Activated CD4-positive, CD25-positive, alpha-beta regulatory T cell treated with anti-CD3 and anti-CD28 coated beads, Interleukin-2, amount 50 U/mL, for 72 hours (primary cell): ENCODE data around the gene ABCC2.
"Not testable (repeated sequence)": the region's sequence is repeated elsewhere in the genome, so short reads cannot be mapped to it uniquely, and the experiment has no call there.

Source experiments
- DNase-seq: peaks from one replicate; pipeline ENCODE4 v3.0.0; 2021

ABCC2 gene

DNA sequence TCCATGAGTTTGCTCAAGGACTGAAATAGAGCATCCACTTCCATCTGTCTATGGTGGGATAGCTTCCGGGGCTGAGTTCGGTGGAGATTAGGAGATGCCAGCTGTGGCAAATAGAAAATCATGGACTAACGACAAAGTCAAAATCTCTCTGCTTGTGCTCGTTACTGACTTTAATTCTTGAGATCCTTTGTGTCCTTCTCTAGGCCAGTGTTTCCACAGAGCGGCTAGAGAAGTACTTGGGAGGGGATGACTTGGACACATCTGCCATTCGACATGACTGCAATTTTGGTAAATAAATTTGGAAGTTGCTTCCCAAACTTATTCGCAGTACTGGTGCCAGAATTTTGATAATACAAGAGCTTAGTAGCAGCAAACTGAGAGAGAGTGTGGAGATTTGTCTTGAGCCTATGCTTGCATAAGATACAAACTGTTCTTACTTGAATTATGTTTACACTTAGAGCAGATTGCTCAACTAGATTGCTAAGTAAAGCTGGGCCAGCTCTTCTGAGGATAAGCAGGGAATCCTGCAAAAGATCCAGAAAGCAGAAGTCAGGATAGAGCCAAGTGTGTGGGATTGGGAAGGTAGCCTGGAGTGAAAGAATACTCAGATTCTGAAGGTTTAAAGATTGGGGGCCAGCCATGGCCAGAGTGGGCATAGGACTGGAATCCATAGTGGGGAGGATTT lies 27.6 kb downstream of the ABCC2 start:
- DNase-seq, result no peak

DNA sequence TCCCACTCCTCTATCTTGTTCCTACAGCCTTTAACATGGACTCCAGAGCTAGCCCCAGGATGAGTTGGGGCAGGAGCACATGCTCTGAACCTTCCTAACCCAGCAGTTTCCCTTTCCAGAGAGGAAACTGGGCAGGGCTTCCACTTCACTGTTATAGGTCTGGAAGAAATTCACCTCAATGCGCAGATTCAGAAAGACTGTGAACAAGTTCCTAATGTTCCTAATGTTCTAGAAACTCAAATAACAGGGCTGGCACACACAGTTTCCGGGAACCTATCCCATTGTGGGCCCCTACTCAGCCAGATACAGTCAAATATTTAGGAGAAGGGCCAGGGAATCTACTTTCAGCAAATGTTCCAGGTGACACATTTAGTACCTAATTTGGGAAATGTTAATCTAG lies 29.7 kb downstream of the ABCC2 start:
- DNase-seq, result no peak

DNA sequence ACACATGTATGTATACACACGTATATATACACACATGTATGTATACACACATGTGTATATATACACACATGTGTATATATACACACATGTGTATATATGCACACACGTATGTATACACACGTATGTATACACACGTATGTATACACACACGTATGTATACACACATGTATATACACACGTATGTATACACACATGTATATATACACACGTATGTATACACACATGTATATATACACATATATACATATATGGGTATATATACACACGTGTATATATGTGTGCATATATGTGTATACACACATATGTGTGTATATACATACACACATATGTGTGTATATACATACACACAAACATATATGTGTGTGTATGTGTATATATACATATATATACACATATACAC lies 31.7 kb downstream of the ABCC2 start:
- DNase-seq, result no peak

DNA sequence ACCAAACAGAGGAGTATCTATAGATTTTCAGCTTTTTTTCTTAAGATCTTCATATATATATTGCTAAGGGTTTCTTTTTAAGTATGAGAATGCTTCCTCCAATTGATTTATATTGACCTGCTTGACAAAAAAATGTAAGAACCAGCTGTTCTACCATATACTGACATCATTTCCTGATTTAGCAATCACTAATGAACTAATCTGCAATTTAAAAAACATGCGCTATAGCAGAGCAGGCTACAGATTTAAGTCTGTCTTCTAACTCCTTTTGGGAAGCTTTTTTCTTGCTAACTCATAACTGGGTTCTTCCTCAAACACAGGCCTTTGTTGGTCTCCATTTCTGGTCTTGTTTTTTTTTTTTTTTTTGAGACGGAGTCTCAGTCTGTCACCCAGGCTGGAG lies 33.2 kb downstream of the ABCC2 start:
- no peak for DNase-seq

DNA sequence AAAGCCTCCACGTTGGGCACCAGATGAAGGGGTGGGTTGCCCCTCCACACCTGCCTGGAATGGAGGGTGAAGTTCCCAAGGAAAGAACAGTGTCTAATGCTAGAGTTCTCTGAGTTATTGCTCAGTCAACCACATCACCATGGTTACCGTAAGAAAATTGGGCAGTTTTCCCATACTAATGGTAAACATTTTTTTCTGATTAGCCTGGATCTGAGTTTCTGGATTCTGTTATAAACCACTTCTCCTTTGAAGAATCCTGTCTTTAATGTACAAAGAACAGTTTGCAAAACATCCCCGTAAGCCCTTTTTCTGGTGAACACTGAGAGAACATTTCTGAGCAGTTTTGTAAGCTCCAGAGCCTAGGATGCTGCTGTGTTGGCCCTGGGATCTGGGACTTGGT lies 45.5 kb downstream of the ABCC2 start:
- no peak for DNase-seq

DNA sequence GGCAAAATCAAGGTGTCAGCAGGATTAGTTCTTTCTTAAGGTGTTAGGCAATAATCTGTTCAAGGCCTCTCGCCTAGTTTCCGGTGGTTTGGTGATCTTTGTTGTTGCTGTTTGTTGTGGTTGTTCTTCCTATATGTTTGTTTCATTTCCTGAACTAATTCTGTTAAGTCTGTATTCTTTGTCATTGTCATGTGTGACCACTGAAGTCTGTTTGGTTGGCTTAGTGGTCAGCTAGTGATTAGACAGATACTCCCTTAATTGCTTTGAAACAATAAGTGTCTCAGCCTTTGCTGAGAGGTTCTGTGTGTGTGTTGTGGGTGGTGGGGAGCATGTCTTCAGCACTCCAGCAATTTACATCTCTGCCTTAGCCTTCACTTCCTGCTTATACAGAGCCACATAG lies 46.0 kb downstream of the ABCC2 start:
- no peak for DNase-seq

DNA sequence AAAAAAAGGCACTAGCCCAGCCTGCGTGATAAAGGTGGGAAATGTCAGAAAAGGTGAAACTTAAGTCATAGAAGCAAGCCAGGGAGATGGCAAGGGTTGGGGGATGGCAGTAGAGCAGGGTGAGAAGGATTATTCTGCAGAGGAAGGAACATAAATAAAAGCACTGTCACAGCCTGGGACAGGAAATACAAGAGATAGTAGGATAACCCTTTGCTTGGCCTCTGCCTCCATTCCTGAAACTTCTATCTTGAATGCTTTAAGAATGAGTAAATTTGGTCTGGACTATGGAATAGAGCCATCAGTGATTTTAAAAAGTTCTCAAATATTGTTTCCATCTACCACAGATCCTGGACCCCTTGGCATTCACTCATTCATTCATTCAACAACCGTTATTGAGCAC lies 50.0 kb downstream of the ABCC2 start:
- DNase-seq, result no peak

DNA sequence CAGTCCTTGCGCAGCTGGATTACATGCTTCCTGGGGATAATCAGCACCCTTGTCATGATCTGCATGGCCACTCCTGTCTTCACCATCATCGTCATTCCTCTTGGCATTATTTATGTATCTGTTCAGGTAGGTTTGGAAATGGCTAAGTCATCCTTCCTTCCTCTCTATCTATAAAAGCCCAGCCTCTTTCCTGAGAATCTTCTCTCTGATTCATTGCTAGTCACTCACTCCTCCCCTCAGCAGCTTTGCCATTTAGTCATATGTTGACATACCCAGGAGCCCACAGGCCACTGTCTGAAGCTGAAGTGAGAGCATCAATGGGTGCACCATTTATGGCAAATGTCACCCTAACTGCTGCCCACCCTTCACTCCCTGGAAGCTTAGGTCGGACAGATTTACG lies 52.0 kb downstream of the ABCC2 start:
- no peak for DNase-seq

DNA sequence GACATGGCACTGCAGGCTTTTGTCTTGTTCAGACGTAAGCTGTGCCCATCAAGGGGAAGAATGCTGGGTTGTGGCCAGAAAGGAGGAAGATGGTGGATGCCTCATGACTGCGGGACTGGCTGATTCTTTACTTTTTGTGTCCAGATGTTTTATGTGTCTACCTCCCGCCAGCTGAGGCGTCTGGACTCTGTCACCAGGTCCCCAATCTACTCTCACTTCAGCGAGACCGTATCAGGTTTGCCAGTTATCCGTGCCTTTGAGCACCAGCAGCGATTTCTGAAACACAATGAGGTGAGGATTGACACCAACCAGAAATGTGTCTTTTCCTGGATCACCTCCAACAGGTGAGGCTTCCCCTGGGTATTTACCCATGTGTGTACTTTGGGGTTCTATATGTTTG lies 53.5 kb downstream of the ABCC2 start:
- no peak for DNase-seq

DNA sequence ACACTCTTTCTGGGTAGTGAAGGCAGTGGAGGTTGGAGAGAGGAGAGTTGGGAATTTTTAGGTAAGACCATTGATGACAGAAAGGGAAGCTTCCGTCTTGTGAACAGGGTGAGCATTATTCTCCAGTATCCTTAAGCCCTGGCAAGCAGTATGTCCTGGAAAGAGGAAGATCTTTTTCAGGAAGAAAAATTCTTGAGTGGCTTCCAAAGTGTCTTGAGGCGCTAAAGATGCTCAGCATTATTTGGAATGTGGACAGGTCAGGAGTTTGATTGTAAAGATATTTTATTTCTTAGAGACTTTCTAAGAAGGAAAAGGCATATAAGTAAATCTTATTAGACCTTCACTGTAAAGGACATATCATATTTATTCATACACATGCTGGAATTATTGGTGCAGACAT lies 54.3 kb downstream of the ABCC2 start:
- DNase-seq, result no peak

DNA sequence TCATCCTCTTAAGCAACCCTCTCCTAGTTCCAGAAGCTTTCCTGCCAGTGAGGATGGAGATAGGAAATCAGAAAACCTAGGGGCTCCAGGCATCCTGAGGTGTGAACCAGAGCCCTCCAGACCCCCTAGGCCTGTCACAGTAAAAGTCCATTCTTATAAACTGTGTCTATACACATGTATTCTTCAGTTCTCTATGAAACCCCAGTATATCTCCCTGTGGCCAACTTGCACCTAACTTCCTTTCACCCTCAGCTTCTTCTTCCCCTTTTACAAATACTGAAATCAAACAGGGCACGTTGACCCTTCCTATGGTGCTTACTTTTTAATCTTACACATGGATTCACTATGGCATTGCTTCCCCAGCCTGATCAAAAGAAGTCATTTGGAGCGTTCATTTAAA lies 58.4 kb downstream of the ABCC2 start:
- DNase-seq, result not testable (repeated sequence)

DNA sequence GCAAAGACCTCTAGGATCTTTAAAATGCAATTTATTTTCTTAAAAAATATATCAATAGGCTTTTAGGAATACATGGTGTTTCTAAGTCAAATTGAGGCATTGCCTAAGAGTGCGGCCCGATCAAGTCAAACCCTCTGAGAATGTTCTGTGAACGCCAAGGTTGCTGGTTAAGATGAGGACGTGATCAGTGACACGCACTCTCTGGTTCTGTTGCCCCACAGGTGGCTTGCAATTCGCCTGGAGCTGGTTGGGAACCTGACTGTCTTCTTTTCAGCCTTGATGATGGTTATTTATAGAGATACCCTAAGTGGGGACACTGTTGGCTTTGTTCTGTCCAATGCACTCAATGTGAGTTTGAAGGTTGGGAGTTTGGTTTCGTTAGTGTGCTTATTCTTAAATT lies 59.3 kb downstream of the ABCC2 start:
- no peak for DNase-seq

DNA sequence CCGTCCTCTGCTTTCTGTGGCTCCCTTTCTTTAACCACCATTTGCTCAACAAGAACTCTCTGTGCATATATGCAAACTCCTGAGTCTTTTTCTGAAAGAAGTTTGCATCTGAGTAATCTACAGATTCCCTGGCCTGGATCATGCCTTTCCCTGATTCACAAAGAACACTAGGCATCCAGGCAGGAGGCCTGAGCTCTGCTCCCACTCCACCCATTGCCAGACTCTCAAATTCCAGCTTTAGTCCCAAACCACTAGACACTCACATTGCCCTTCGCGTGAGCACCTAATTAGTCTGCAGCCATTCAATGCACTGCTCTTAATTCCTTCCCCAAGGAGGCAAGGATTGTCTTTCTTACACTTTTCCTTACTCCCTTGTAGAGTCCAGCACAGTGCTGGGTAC lies 60.9 kb downstream of the ABCC2 start:
- no peak for DNase-seq

DNA sequence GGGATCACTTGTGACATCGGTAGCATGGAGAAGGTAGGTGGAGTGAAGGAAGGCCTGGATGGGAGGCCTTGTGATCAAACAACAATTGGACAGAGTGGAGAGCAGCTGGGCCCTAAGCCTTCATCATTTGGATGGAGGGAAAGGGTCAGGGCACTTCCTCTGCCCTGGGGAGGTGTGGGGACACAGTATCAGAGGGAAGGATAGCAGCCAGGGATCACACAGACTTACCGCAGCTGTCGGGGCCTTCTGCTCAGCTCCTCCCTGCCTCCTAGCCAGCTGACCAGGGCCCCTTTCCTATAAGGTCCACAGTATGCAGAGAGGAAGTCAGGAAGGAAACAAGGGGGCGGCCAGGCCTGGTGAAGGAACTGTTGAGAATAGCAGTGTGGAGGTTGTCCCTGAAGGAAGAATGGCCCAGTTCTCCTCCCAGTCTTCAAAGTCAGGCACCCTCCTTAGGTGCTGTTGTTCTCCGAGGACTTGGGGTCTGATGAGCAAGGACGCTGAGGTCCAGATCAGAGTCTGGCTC lies 62.1 kb downstream of the ABCC2 start:
- no peak for DNase-seq

DNA sequence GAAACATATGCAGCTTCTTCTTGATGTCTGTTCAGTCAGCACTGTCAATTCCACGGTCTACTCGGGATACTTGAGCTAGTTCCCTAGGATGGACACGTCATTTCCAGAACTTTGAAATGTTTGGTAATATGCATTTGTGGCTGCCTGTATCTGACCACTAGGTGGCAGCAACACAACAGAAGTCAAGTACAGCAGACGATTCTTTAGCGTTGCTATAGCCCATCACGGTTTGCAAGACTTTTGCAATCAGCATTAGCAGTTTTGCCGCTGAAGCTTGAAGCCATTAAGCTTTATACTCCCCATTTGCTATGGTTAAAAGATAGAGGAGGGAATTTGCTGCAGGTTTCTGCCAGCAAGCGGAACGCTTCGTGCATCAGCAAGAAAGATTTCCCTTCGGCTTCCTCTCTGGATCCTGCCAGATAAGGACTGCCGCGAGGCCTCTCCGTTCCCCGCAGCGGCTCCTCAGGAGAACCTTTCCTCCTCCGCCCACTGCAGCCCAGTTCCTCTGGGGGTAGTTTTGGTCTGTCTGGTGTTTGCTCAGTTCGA lies 63.5 kb downstream of the ABCC2 start:
- DNase-seq, result peak; percentile 55

DNA sequence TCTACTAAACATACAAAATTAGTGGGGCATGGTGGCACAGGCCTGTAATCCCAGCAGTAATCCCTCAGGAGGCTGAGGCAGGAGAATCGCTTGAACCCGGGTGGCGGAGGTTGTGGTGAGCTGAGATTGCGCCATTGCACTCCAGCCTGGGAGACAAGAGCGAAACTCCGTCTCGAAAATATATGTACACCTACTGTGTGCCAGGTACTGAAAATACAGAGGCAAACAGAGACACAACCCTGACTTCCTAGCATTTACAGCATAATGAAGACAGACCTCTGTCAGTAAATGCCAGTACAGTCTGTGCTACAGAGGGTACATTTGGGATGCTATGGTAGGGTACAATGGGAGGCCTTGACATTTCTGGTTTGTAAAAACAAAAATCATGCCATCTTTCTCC lies 66.6 kb downstream of the ABCC2 start:
- no peak for DNase-seq

DNA sequence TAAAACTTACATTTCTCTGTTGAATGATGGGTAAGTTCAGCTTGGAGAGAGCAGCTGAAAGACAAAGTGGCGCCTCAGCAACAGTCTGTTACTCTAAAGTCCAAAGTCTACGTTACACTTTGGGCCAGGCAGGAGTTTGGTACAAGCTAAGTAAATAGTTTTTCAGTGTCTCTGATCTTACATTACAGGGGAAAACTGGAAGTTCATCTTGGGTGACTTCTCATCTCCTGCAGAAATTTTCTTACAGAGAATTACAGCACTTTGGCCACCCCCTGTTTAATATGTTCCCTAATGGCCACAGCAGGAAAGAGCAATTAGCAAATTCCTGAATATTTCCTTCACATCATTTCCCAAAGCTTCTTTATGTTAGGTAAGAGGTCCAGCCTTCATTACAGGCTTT lies 67.1 kb downstream of the ABCC2 start:
- no peak for DNase-seq

DNA sequence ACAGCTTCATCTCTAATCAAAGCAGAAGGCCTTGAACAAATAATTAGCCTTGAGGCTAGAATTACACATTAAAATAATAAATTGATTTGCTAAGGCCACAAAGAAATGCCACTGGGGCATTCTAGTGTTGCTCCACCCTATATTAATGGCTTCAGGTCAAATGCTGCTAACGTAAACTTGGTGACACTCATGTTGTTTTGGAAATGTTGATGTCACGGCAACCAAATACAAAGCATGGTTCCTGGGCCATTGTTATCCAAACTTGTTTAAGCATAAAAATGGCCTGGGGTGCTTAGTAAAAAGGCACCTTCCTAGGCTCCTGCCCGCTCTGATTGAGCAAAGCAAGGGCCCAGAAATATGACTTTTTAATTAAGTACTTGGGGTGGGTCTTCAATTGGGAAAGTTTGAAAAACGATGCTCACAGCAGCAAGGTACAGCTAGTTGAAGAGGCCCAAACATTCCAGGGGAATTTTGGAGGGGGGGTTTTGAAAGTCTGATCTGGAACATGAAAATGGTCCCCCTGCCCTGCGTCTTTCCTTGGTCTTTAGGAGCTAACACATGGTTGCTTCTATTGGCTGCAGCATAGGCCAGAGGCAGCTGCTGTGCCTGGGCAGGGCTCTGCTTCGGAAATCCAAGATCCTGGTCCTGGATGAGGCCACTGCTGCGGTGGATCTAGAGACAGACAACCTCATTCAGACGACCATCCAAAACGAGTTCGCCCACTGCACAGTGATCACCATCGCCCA lies 67.8 kb downstream of the ABCC2 start:
- no peak for DNase-seq

DNA sequence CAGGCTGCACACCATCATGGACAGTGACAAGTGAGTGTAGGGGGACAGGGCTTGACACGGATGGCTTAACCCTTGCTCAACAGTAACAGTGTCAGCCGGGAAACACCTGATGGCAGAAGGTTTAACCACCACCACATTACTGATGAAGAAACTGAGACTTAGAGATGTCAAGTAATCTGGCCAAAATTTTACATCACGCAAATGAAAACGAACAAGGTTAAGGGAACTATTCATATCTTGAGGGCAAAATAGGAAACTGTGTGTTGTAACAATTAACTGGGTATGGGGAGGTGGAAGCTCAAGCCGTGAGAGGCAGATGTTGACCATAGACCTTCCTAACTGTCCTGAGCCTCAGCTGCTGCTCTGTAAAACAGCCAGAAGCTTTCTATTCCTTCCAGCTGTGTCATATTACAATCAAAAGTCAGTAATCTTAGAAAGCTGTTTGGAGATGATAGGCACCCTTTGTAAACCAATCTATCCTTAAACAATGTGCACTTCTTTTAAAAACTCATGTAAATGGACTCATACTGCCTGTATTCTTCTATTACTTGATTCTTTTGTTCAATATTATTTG lies 68.4 kb downstream of the ABCC2 start:
- no peak for DNase-seq

DNA sequence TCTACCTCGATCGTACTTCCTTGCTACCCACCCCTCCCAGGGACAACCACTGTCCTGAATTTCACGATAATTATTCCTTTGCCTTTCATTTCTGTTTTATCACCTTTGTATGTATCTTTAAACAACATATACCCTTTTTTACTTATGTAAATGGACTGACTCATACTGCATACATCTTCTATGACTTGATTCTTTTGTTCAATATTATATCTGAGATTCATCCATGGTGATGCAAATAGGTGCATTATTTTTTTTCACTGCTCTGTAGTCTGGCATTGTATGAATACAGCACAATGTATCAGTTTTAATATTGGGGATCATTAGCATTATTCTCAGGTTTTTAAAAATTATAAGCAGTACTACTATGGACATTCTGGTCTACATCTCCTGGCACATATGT lies 69.4 kb downstream of the ABCC2 start:
- DNase-seq, result no peak

DNA sequence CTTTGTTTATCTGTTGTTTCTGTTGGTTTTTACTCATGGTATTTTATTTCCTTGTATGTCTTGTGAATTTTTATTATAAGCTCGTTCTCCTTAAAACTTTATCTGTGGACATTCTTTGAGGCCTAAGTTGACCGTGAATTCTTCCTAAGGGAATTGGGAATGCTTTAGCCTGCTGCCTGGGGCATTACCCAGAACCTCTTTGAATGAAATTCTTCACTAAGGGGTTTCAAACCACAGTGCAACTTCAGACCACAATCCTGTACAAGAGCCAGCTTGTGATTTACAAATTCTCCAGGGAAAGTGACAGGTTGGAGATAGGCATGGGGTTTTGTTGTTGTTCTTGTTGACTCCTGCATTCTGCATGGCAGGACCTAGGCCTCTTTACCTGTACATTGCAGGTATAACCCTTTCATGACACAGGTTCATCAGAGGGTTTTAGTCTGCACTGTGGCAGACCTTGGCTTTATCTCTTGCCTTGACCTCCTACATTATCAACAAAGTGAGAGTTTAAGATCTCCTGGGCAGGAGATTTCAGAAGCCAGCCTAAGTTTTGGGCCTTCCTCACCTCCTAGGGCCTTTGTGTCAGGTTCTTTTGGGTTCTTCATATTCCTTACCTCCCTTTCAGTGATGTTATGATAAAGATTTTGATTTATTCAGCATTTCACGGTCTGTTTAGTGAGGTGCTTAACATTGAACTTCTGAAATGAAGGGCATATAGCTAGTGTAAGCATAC lies 70.2 kb downstream of the ABCC2 start:
- no peak for DNase-seq

DNA sequence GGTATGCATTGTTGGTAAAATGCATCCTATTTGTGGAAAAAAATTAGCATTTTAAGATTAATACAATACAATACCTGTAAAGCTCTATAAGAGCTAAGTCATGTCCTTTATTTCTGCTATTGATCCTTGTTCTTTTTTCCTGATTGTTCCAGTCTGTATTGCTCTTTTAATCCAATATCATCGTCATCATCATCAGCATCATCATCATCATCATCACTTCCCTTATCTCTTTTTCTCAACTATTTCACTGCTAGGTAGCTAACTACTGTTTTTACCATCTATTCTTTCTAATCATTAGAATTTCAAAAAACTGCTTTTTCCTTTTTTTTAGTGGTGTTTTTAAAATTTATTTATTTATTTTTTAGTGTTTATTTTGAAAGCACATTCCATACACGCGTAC lies 71.2 kb downstream of the ABCC2 start:
- DNase-seq, result no peak

DNA sequence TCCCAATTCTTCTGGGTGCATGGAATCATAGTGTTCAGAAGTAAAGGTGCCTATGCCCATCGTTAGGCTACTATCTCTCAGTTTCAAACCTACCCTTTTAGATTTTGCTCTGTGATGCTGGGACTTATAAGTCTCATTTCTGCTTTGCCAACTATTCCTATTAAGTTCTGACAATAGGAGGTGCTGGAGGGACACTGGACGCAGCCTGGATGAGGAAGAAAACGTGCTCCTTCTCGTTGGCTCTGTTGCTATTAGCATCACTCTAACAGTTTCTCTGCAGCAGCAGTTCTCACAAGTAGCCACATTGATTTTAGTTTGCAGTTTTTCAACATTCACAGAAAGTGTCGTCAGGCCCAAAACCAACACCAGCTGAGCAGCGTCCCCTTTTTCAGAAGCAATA lies 72.4 kb downstream of the ABCC2 start:
- DNase-seq, result no peak
